Heart left ventricle (tissue), 13 donors: ENCODE data around the gene SUPT20HL2.

Experiments
- CTCF ChIP-seq, 12 donors: fragments of 200-600 bp; sonication (generic) in 4 of 12; IDR thresholded peaks; one replicate each; pipeline versions ENCODE4 v1.5.0 to v1.8.0; 2018 to 2022; ENCODE audit warnings: antibody characterized with exemption in 12 of 12, mild to moderate bottlenecking in 5 of 12
- POLR2A ChIP-seq, 2 donors: fragments of 450-650 bp; IDR thresholded peaks; one replicate each; pipeline ENCODE4 v1.6.1; 2017; ENCODE audit warnings: antibody characterized with exemption in 2 of 2, mild to moderate bottlenecking in 2 of 2, moderate library complexity in 2 of 2
- donor health status: ischemic (EF 13 %, LVEDD 7.1; RV severe dilation, severe dysfunction).
- donor health status: DM: no; HTN: yes; CAD: no.
- donor health status: DM: no; HTN: no; CAD: no.
- donor health status: ischemic (EF 25% LVEDD 6.9; RV normal size, moderate dysfunction).
- donor health status: ischemic (EF 25% LVEDD 5.7; RV mildly dilated, moderate dysfunction).
- donor health status: ischemic (EF 35%, LVEDD 5.7; RV mildly dilated, moderate dysfunction).
- donor health status: nonischemic (EF 11% LVEDD 7.7; RV severe dilation, severe dysfunction).
- donor health status: DM: yes; HTN: yes; CAD: no.
- donor health status: PGD.
- donor health status: ischemic (EF 29% LVEDD 5.4; RV normal size, mild dysfunction).
- donor health status: nonischemic (EF 23%, LVEDD 6.1; RV moderate dilation, normal function).

GRCh38 chrX:24340501-24340900 is 26.6 kb upstream of the SUPT20HL2 start:
- TF ChIP-seq CTCF (IDR thresholded peaks at IDR 0.05), result no peak
- no peak for TF ChIP-seq POLR2A (IDR thresholded peaks at IDR 0.05)
